ENCODE measurements around the gene CHRNB4.
"Not testable (repeated sequence)": the region's sequence is repeated elsewhere in the genome, so short reads cannot be mapped to it uniquely, and the experiment has no call there.

Gene CHRNB4

GRCh38 chr15:78616506-78616905 is 24.5 kb downstream of the CHRNB4 start:
- DNase-seq (ENCODE audit: low read depth) = no peak

- no peak for DNase-seq (ENCODE audit: low read depth)
Observed at GRCh38 chr15:78615151-78615589, 25.8 kb downstream of the CHRNB4 start.

- no peak for DNase-seq (ENCODE audit: low read depth)
Observed at GRCh38 chr15:78614021-78614420, 27.0 kb downstream of the CHRNB4 start.

- not testable (repeated sequence) for DNase-seq (ENCODE audit: low read depth)
Observed at GRCh38 chr15:78609551-78609950, 31.5 kb downstream of the CHRNB4 start.

DNA sequence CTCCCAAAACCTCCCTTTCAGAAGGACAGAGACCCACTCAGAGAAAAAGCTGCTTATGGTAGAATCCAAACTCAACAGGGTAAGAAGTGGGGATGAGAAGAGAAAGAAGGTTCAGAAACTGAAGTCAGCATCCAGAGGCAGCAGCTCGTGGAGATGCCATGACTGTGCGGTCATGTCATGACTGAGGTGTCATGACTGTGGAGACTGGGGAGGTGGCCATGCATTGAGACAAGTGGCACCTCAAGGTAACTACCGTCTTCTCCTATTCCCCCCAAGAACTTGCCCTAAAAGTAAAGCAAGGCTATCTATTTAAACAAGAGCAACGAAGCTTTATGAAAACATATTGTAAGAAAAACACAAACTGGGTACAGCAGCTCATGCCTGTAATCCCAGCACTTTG is 35.3 kb downstream of the CHRNB4 start:
- DNase-seq (ENCODE audit: low read depth) = no peak

- no peak for DNase-seq (ENCODE audit: low read depth)
Observed at GRCh38 chr15:78605201-78605600, 35.8 kb downstream of the CHRNB4 start.

DNA sequence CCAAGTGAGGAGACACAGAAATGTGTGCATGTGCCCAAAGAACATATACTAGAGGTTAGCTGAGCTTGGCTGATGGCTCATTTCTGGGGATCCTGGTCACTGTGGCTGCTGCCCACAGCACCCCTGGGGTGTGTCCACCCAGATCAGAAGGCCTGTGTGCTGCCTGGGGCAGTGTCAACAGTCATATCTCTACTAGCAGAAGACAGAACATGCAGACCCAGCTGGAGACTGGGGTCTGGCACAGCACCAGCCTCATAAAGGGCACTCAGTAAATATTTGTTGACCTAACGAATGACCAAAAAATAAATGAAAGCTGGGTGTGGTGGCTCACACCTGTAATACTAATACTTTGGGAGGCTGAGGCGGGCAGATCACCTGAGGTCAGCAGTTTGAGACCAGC is 36.6 kb downstream of the CHRNB4 start:
- no peak for DNase-seq (ENCODE audit: low read depth)

DNA sequence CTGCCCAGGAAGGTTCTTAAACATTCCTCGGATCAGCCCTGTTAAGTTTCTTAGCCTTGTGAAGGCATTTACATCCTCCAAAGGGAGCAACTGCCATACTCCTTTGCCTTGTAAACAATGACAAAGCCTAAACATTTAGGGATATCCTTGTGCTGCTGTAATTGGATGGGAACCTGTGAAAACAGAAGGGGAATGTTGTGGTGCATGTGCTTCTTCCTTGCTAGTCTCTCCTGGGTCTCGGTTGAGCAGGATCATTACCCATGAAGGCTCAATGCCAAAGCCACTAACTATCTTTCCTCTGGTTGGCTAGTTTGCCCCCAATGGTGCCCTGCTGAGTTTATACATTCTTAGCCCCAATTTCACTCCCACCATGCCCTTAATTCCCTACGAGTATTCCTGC is 37.5 kb downstream of the CHRNB4 start:
- DNase-seq (ENCODE audit: low read depth) = no peak

DNA sequence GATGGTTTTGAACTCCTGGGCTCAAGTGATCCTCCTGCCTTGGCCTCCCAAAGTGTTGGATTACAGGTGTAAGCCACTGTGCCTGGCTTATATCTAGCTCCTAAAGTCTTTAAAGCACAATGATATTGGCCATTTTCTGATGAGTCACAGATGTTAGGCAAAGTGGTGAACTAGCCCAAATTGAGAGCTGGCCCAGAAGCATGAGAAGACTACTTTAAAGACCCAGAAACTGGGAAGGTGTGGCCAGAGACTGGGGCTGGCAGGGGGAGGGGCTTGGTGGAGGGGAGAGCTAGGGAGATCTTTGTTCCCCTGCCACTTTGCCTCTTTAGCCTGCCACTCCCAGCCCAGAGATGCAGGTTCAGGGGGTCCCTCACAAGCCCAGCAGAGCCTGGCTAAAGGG is 41.8 kb downstream of the CHRNB4 start:
- DNase-seq (ENCODE audit: low read depth) = no peak

DNA sequence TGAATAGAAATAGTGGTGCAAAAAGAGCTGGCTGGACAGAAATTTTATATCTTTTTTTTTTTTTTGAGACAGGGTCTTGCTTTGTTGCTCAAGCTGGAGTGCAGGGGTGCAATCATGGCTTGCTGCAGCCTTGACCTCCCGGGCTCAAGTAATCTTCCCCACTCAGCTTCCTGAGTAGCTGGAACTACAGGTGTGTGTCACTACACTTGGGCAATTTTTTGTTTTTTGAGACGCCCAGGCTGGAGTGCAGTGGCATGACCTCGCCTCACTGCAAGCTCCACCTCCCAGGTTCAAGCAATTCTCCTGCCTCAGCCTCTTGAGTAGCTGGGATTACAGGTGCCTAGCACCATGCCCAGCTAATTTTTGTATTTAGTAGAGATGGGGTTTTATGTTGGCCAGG is 42.7 kb downstream of the CHRNB4 start:
- no peak for DNase-seq (ENCODE audit: low read depth)

GRCh38 chr15:78597583-78597982 is 43.4 kb downstream of the CHRNB4 start:
- DNase-seq (ENCODE audit: low read depth) = no peak

- no peak for DNase-seq (ENCODE audit: low read depth)
Observed at GRCh38 chr15:78574944-78575343, 66.1 kb downstream of the CHRNB4 start.
